OCI-LY3 (cell line): ENCODE data around the gene MED27.

Experiments
- EZH2phosphoT487 ChIP-seq: fragments of 200-600 bp; shearing (Covaris generic); IDR thresholded peaks from 2 replicates; pipeline ENCODE4 v1.6.1; 2018; ENCODE audit warnings: antibody characterized with exemption, mixed run types, low read depth
- TF ChIP-seq, protein P1 (sequence below): fragments of 200-600, 300-600 bp; sonication (generic); IDR thresholded peaks from 2 replicates; pipeline ENCODE4 v1.5.1; 2014; ENCODE audit warnings: antibody characterized with exemption, low read length, low read depth

DNA sequence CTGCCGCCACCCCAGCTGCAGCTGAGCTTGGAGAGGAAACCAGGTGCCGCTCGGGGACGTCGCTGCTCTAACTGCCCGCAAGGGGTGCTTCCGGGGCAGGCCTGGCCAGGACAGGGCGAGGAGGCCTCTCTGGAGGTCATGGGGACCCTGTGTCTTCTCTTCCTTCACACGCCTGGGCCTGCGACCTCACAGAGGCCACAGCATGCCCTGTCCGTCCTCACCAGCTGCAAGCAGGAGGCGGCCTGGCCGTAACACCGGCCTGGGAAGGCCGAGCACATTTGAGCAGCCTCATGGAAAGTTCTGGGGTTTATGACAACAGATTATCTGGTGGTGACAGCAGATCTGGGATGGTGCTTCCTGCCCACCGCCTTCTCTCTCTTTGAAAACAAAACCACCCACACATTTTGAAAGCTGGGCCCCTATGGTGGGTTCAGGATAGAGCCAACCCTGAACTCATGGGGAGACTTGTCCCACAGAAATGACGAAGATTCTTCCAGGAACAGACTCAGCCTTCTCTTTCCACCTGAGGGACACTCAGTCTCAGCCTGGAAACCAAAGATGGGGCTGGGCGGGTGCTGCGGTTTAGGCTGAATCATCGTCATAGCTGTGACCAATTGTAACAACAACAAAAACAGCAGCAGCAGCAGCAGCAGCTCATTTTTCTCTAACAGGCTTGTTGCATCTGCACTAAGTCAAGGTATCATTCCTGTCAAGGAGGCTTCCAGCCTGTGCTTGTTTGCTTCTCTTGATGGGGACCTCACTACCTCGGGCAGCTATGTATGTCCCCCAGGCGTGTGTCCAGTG is 240.2 kb downstream of the MED27 start:
- TF ChIP-seq, protein P1, sequence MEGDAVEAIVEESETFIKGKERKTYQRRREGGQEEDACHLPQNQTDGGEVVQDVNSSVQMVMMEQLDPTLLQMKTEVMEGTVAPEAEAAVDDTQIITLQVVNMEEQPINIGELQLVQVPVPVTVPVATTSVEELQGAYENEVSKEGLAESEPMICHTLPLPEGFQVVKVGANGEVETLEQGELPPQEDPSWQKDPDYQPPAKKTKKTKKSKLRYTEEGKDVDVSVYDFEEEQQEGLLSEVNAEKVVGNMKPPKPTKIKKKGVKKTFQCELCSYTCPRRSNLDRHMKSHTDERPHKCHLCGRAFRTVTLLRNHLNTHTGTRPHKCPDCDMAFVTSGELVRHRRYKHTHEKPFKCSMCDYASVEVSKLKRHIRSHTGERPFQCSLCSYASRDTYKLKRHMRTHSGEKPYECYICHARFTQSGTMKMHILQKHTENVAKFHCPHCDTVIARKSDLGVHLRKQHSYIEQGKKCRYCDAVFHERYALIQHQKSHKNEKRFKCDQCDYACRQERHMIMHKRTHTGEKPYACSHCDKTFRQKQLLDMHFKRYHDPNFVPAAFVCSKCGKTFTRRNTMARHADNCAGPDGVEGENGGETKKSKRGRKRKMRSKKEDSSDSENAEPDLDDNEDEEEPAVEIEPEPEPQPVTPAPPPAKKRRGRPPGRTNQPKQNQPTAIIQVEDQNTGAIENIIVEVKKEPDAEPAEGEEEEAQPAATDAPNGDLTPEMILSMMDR = no peak
- TF ChIP-seq EZH2phosphoT487 = no peak
